Thoracic aorta (tissue), 2 donors: ENCODE results near the gene SLC17A9. TPM values are rescaled to one million over a fixed set of nuclear protein-coding genes. Genes with fewer than 3 reads are reported as not detected.
A peak's percentile ranks its signal among the peaks of the same experiment; 100 is the strongest.

Experiments
- ATAC-seq: fragments of 150-250 bp; one replicate; pipeline ENCODE4 v1.8.0; 2017; ENCODE audit warnings: low read depth; ENCODE audit not compliant: insufficient number of reproducible peaks, low FRiP score
- DNase-seq: peaks from one replicate; pipeline ENCODE4 v3.0.0-alpha.2; 2020; ENCODE audit warnings: low spot score
- H3K27ac ChIP-seq, 2 donors: fragments of 200-600 bp; sonication (generic); 1 replicate in 1 of 2; 2 replicates in 1 of 2; pipeline ENCODE4 v1.5.1; 2016; ENCODE audit warnings: mild to moderate bottlenecking in 2 of 2, moderate library complexity in 2 of 2
- H3K27me3 ChIP-seq: fragments of 200-600 bp; sonication (generic); replicated peaks from 2 replicates; pipeline ENCODE4 v1.6.0; 2016; ENCODE audit warnings: mild to moderate bottlenecking; ENCODE audit not compliant: insufficient read depth
- H3K36me3 ChIP-seq: fragments of 200-600 bp; sonication (generic); one replicate; pipeline ENCODE4 v1.5.1; 2016
- H3K4me1 ChIP-seq, 2 donors: fragments of 200-600 bp; sonication (generic); 1 replicate in 1 of 2; 2 replicates in 1 of 2; pipeline versions ENCODE4 v1.5.1 to v1.6.0; 2016; ENCODE audit warnings: low read depth in 2 of 2, mild to moderate bottlenecking in 1 of 2; ENCODE audit not compliant: control insufficient read depth in 1 of 2
- H3K4me3 ChIP-seq: fragments of 200-600 bp; sonication (generic); 2 replicates; pipeline ENCODE4 v1.5.1; 2016; ENCODE audit warnings: mild to moderate bottlenecking
- H3K9me3 ChIP-seq: fragments of 200-600 bp; sonication (generic); 2 replicates; pipeline ENCODE4 v1.5.1; 2016
- total RNA-seq, 2 donors: library from RNA; depleted of rRNA; stranded (reverse); fragments of >200 nt; gene quantifications; one replicate each; pipeline versions ENCODE4 v1.1.0 to v1.2.3, GENCODE V29; 2016
- TF ChIP-seq, protein P1 (sequence below): fragments of 200-600 bp; sonication (generic); IDR thresholded peaks from one replicate; pipeline ENCODE4 v1.5.1; 2019; ENCODE audit warnings: antibody characterized with exemption

Gene SLC17A9
- total RNA-seq, 2 donors from 2014 or later, result 17.9 to 18.8 TPM

DNA sequence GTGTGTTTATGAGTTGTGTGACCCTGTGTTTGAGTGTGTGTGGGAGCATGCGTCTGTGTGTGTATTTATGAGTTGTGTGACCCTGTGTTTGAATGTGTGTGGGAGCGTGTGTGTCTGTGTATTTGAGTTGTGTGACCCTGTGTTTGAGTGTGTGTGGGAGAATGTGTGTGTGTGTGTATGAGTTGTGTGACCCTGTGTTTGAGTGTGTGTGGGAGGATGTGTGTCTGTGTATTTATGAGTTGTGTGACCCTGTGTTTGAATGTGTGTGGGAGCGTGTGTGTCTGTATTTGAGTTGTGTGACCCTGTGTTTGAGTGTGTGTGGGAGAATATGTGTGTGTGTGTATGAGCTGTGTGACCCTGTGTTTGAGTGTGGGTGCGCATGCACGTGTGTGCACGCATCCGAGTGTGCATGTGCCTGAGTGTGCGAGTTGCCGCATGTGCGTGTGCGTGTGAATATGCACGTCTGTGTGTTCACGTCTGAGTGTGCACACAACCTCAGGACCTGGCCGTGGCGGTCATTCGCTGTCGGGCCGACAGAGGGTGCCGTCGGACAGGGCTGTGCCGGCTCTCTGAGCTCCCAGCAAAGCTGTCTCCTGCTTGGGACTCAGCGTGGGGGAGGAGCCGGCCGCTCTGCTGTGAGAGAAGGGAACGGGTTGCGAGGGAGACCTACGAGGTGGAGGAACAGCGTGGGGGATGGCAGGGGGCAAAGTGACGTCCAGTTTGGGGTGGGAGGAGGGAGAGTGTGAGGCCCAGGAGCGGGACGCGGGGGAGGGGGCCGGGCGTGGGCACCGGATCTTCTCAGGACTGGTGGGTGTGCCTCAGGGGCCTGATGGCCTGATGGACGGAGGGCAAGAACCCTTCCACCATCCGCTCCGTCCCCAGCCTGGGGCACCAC is 19.7 kb downstream of the SLC17A9 start:
- ATAC-seq, result peak; percentile 65
- H3K9me3 ChIP-seq, result no peaks in the 10 kb centered on the region

DNA sequence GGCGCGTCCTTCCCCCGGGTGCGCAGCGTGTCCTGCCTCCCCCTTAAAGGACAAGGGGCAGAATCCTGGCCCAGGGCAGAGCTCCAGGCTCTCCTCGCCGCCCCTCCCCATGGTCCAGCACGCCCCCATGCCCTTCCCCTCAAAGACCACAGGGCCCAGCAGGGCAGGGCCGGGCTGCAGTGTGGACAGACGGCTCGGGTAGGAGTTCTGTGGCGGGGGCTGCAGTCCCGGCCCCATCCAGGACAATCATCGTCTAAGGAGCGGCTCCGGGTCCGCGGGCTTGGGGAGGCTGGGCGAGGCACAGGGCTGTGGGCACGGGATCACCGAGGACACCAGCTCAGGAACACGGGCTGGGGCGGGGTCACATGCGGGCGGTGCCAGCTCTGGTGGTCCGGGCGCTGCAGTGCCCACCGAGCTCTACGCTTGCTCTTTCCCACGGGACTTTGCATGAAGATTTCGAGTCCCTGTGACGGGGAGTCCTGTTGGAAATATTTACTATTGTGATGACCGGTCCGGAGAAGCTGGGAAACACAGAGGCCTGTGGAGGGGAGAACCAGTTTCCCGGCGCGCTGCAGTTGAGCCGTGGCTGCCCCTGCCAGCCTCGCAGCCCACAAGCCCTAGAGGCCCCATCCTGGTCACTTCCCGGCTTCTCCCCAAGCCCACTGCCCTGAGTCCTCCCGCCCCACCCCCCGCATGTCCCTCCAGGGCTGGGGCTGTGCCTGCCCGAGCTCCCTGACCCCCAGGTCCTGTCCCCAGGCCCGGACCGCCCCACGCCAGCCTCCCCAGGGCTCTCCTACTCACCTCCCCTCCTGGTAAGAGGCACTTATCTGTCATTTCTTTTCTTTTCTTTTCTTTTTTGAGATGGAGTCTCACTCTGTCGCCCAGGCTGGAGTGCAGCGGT is 20.6 kb downstream of the SLC17A9 start:
- ATAC-seq, result no peak
- Histone ChIP-seq H3K4me3 (peak overlapping the region; percentile 65), H3K9me3 (no peaks in the 10 kb centered on the region), H3K36me3 (no peaks in the 10 kb centered on the region), H3K4me1 (peaks cover 6 to 11% of the 10 kb centered on the region in 2 donors), H3K27ac (no peak overlapping the region), H3K27me3 (no peaks in the 10 kb centered on the region)
- TF ChIP-seq, protein P1, sequence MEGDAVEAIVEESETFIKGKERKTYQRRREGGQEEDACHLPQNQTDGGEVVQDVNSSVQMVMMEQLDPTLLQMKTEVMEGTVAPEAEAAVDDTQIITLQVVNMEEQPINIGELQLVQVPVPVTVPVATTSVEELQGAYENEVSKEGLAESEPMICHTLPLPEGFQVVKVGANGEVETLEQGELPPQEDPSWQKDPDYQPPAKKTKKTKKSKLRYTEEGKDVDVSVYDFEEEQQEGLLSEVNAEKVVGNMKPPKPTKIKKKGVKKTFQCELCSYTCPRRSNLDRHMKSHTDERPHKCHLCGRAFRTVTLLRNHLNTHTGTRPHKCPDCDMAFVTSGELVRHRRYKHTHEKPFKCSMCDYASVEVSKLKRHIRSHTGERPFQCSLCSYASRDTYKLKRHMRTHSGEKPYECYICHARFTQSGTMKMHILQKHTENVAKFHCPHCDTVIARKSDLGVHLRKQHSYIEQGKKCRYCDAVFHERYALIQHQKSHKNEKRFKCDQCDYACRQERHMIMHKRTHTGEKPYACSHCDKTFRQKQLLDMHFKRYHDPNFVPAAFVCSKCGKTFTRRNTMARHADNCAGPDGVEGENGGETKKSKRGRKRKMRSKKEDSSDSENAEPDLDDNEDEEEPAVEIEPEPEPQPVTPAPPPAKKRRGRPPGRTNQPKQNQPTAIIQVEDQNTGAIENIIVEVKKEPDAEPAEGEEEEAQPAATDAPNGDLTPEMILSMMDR, result no peak
- DNase-seq, result no peak

More for the DNA sequence above, 19.7 kb downstream of the SLC17A9 start:
- no peaks in the 10 kb centered on the region for H3K36me3 ChIP-seq
- TF ChIP-seq, protein P1, result peak; percentile 82
- peaks cover 6 to 11% of the 10 kb centered on the region in 2 donors for H3K4me1 ChIP-seq
- H3K27ac ChIP-seq, result no peak overlapping the region
- peak overlapping the region; percentile 65 for H3K4me3 ChIP-seq
- H3K27me3 ChIP-seq, result no peaks in the 10 kb centered on the region
- peak; percentile 57 for DNase-seq

DNA sequence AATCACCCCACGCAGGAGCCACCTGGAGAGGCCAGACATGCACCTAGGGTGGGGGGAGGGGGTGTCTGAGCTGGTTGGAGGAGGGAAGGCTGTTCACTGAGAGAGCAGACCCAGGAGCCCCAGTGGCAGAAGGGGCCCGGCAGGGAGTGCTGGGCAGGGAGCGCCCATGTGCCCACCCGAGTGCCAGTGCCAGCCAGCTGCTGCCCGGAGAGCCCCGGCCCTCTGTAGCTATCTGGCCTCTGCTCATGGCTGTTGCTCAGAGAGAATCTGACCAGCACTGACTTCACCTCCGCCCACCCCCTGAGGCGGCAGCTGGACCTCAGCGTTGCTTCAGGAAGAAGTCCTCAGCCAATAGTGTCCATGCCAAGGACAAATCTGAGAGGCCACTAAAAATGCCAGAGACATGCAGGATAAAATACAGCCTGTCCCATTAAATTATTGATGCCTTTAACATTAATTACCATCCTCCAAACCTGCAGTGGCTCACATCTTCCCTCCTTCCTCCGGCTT is 22.8 kb downstream of the SLC17A9 start:
- Histone ChIP-seq H3K4me1 (peaks cover 6 to 11% of the 10 kb centered on the region in 2 donors), H3K36me3 (no peaks in the 10 kb centered on the region), H3K27me3 (no peaks in the 10 kb centered on the region), H3K9me3 (no peaks in the 10 kb centered on the region), H3K4me3 (no peak overlapping the region), H3K27ac (no peak overlapping the region)
- TF ChIP-seq, protein P1, result no peak
- no peak for ATAC-seq
- no peak for DNase-seq

DNA sequence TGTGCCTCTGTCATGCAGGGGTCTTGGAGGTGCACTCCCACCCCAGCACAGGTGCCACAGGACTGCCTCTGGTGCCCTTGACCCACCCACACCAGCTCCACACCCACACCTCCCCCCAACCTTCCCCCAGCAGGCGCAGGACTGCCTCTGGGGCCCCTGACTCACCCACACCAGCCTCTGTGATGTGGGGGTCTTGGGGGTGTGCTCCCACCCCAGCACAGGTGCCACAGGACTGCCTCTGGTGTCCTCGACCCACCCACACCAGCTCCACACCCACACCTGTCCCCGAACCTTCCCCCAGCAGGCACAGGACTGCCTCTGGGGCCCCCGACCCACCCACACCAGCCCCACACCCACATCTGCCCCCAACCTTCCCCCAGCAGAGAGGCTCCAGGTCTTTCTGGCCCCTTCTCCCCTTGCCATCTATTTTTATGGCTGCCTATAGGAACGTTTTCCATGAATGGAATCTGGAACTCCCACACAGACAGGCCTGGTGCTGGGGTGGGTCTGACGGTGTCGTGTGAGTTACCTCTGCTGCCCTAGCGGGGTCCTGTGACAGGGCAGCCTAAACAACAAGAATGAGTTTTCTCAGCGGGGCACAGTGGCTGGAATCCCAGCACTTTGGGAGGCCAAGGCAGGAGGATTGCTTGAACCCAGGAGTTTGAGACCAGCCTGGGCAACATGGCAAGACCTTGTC is 23.5 kb downstream of the SLC17A9 start:
- no peak for ATAC-seq
- no peak overlapping the region for H3K4me3 ChIP-seq
- TF ChIP-seq, protein P1, result no peak
- no peaks in the 10 kb centered on the region for H3K36me3 ChIP-seq
- DNase-seq, result no peak
- H3K27ac ChIP-seq, result no peak overlapping the region
- peaks cover 6 to 11% of the 10 kb centered on the region in 2 donors for H3K4me1 ChIP-seq
- H3K9me3 ChIP-seq, result no peaks in the 10 kb centered on the region
- no peaks in the 10 kb centered on the region for H3K27me3 ChIP-seq
